Fibroblast of upper back skin (primary cell): ENCODE measurements around the gene RNASEH1.
A peak's percentile ranks its signal among the peaks of the same experiment; 100 is the strongest.

Source experiments
- DNase-seq: peaks from one replicate; pipeline ENCODE4 v3.0.0-alpha.2; 2013

Gene RNASEH1

GRCh38 chr2:3545788-3546478 lies 12.2 kb downstream of the RNASEH1 start:
- DNase-seq: no peak

DNA sequence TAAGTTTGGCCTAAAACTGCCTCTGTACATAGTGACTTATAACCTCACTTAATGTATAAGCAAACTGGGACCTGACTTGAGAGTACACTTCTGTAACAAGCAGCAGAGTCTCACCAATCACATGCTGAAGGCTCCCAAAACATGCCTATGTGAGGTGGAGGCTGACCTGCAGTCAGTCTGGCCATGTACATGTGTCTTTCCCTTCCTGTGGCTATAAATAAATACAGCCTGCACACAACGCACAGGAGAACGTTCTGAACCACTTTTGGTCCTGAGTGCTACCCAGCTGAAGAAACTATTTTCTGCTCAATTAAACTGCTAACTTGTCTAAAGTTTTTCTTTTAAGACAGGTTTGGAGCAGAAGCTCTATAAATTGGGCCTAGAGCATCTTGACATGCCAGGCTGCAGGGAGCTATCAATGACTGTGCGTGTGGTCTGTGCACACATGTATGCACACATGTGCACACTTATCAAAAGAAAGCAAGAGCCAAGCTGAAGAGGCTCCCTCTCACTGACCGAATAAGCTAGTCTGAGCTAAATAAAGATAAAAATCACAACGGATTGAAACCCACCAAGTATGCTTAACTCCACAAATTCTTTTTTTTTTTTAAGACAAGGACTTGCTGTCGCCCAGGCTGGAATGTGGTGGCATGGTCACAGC lies 15.0 kb downstream of the RNASEH1 start:
- no peak for DNase-seq

DNA sequence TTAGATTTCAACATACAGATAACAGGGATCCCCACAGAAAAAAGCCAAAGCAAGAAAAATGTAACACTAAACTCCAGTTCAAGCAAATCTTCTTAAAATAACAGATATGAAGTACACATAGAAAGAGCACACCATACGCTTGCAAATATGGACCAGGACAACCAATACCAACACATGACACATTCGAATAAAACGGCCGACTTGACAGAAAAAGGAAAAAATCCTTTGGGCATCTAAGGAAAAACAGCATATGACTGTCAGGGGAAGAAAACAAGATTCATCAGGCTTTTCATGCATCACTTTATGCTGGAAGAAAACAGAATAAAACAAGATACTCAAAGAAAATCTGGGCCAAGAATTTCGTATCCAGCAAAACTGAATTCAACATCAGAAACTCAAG lies 16.0 kb downstream of the RNASEH1 start:
- DNase-seq: no peak

- DNase-seq: no peak
These were observed 18.3 kb downstream of the RNASEH1 start for GRCh38 chr2:3539836-3540235.

DNA sequence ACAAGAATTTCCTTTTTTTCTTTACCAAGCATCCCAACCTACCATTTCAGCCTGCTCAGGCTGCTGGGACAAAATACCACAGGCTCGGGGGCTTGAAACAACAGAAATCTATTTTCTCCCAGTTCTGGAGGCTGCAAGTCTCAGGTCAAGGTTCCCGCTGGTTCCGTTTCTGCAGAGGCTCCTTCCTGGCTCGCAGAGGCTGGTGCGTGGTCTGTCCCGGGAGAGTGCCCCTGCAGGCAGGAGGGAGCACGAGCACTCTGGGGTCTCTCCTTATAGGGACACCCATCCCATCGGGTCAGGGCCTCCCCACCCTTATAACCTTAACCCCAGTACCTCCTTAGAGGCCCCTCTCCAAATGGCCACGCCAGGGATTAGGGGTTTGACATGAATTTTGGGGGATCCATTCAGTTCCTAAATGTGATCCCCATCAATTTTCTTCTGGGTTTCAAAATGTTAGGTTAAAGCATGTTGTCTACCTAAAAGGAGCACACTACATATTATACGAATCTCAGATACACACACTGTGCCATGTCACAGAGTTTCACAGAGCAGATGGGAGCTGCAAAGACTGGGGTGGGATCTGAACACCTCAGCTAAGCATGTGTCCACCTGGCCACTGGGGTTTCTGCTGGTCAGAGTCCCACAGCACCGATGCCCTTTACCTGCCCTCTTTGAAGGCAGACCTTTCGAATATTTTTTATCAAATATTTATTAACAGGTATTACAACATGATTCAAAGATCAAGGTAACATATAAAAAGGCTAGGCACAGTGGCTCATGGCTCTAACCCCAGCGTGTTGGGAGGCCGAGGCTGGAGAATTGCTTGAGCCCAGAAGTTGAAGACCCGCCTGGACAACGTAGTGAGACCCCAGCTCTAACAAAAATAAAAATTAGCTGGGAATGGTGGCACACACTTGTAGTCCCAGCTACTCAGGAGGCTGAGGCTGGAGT lies 21.2 kb downstream of the RNASEH1 start:
- peak; percentile 54 for DNase-seq

DNA sequence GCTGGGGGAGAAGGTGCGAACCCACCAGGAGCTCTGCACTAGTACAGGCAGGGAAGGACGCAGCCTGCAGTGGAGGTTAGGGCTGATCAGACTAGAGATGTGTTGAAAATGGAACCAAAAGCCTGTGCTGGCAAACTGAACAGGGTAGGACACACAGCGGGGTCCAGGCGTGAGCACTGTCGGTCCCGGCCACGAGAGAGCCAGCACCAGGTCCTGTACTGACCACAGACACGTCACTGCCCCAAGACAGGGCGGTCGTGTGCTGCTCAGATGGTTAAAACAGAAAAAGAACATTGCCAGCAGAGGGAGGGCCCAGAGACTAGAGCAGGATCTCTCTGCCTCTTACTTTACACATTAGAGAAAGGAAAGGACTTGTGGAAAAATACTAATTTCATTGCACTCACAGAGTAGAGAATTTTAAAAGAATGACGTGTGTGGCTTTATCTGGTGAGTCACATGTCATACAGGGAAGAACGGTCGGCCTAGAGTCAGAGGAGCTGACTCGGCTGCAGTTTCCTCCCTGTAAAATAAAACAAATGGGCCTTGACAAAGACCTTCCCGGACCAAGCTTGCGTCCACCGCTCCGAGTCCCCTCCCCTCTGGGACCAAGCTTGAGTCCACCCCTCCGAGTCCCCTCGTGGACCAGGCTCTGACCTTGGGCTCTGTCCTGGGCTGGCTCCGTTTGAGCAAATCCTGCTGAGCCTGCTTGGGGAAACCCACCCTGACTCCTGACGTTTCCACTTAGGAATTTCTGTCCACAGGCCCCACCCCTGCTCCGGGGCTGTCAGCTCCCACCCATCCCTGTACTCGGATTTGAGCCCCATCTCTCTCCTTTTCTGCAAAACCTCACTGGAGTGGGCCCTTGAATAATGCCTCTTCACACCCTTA lies 22.1 kb downstream of the RNASEH1 start:
- peak; percentile 86 for DNase-seq

DNA sequence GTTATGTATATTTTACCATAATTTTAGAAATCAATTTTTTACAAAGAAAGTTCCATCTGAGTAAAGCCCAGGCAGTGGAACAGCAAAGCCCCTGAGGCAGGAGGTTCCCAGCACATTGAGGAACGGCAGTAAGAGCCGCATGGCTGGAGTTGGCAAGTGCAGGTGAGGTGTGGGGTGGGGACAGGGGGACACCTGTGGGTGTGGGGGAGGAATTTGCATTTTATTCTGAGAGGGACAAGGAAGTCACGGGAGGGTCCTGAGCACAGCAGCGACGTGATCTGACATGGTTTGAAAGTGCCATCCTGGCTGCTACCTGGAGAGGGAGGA lies 22.7 kb downstream of the RNASEH1 start:
- DNase-seq: no peak

- DNase-seq: no peak
These were observed 23.8 kb downstream of the RNASEH1 start for GRCh38 chr2:3534251-3534814.

DNA sequence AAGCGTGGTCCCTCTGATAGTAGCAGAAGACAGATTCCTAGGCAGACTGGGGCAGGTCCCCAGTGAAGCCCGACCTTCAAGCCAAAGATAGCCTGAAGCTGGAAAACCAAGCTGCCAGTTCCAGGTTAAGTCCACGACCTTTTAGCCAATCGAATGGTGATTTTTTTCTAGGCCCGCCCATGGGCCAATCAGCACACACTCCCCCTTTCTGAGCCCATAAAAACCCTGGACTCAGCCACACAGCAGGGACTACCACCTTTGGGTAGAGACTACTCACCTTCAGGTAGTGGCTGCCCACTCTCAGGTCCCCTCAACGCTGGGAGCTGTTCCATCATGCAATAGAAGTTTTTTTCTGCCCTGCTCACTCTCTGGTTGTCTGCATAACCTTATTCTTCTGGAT lies 24.3 kb downstream of the RNASEH1 start:
- no peak for DNase-seq

DNA sequence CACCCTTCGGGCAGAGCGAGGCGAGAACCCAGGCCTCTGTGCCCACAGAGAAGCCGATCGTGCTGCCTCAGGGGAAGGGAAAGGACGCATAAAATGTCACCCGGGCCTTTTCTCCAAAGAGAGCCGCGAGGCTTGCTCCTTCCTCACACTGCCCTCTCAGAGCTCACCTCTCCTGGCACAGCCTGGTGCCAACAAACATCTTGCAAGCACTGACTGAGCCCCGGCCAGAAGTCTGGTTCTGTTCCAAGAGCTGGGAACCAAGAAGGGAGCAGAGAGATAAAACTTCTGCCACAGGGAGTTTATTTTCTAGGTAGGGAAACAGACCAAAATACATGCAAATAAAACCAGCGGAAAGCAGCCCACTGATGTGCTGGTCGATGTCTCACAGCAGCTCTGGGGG lies 25.2 kb downstream of the RNASEH1 start:
- DNase-seq: no peak

DNA sequence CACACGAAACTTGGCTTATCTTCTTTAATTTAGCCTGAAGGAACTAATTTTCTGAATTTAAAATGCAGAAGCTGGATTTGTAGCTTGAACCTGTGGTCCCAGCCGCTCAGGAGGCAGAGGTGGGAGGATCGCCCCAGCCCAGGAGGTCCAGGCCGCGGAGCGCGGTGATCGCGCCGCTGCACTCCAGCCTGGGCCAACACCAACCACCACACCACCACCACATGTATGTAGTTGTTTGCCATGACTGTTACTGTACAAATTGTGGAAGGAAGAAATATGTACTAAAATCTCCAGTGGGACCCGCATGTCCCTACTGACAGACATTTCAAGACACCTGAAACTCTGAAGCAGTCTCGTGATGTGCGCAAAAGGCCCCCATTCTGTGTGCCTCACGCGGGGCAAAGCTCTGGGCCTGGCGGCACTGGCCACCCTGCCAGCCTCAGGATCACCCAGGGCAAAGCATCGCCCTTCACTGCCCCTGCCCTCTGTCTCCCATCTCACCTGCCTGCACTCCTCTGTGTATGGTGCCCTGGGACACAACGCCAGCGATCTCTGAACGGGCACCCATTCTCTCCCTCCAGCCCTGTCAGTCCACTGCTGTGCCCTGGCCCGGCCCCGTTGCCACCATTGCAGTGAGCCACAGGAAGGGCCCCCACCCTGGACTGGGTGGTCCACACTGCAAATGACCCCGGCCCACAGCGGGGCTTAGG lies 28.7 kb downstream of the RNASEH1 start:
- no peak for DNase-seq

DNA sequence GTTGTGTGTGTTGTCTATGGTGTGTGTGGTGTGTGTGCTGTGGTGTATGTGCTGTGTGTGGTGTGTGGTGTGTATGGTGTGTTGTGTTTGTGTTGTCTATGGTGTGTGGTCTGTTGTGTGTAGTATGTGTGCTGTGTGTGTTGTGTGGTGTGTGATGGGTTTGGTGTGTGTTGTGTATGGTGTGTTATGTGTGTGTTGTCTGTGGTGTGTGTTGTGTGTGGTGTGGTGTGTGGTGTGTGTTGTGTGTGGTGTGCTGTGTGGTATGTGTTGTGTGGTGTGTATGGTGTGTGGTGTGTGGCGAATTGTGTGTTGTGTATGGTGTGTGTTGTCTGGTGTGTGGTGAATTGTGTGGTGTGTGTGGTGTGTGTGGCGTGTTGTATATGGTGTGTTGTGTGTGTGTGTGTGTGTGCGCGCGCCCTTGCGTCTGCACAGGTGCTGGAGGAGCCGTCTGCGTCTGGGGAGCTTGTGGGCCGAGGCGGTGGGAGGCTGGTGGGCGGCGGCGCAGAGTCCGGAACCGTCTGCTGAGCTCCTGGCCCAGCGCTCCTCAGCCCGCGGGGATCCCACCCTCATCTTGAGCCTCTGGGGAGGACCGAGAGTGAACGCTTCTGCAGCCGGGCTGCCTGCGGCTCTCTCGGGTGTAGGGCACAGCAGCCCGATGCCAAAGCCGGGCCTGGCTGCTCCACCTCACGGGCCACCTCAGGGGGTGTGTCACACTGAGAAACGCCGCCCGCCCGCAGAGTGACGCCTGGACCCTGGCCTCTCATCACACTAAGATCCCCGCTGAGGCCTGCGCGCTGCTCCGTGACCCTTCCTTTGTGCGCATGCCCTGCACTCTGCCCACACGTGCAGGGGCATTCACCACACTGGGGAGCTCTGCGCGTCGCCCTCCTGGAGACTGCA lies 30.0 kb downstream of the RNASEH1 start:
- no peak for DNase-seq

- DNase-seq: no peak
These were observed 31.3 kb downstream of the RNASEH1 start for GRCh38 chr2:3526871-3527270.

- DNase-seq: peak; percentile 53
These were observed 34.5 kb downstream of the RNASEH1 start for GRCh38 chr2:3523551-3524041.

DNA sequence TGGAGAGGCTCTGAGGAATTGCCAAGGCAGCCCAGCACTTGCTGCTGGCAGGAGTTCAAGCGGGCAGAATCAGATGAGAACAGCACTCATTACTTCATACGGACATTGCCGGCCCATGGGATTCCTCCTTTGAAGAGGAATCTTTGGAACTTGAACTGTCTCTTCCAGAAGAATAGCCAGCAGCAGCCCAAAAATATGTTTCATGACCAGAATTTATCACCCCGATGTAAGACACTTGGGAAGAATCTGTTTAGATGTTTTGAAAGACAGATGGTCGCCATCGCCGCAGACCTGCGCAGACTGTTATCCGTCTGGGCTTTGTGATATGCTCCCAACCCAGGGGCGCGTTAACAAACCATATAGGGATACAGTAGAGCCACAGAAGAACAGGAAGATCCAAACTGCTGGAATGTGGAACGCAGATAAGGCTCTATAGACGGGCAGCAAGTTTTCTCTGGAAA lies 35.1 kb downstream of the RNASEH1 start:
- DNase-seq: peak; percentile 81

DNA sequence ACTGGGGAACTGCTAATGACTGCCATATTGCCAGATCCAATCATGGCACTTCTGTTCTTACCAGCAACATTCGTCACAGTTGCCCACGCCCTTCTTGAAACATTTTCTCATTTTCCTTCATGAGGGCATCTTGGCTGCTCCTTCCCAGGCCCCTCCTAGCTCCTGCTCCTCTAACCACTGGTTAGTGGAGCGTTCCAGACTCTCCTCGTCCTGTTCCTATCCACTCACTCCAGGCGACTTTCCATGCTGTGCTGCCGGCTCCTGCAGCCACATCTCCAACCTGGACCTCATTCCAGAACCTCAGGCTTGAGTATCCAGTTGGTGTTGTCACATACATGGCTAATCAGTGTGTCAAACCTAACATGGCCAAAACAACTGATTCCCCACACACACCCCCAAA lies 37.5 kb downstream of the RNASEH1 start:
- no peak for DNase-seq

DNA sequence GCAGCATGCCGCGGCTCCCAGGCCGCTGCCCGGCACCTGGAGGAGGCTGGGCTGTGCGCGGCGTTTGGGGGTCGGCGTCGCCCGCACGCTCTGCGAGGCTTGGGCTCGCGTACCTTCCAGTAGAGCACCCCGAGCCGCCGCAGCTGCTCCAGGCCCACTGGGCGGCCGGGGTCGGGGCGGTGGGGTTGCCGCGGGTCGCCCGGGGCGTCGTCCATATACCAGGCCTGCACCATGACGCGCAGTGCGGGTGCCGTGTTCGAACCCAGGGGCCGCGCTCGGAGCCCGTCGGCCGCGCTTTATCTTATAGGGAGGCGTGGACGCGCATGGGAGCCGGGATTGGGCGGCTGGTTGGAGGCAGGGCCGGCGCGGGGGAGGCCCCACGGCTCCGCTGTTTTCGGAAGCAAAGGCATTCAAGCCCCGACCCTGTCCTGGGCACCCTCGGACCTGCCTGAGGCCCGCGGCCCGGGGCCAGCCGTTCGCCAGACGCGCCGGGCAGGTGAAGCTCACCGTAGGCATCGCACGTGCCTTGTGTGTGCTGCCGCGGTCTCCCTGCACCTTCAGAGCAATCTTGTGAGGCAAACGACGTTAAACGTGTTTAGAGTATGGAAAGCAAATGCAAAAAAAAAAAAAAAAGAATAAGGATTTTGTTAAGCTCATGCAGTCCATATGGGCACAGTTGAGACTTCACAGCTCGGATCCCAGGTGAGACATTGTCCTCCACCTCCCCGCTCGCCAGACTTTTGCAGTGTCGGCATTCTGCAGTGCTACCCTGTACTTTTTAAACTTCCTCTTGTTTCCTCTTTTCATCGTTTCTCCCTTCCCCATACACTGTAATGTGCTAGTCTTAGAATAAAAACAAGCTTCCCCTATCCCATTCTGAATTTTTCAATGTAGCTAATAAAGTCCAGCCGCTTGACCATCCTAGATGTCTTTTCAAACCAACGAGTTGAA lies 38.6 kb downstream of the RNASEH1 start, which contains the start of gene ADI1:
TSS of gene ADI1 (minus strand) at position 277 of the 951 bp plus-strand sequence. CDS start at position 233, 44 bp downstream.
- DNase-seq: peak; percentile 76

- DNase-seq: peak; percentile 98
These were observed 39.5 kb downstream of the RNASEH1 start for GRCh38 chr2:3518496-3519254.
